Esophagus muscularis mucosa (tissue), 4 donors: ENCODE results near the gene KCNQ1.

Experiments
- CTCF ChIP-seq, 3 experiments: fragments of 200-600 bp in 2 of 3; fragments of 450-650 bp in 1 of 3; sonication (generic) in 2 of 3; IDR thresholded peaks; one replicate each; pipeline ENCODE4 v1.5.1; 2017 to 2019; ENCODE audit warnings: antibody characterized with exemption in 3 of 3, mild to moderate bottlenecking in 2 of 3, moderate library complexity in 1 of 3
- EP300 ChIP-seq: sonication (generic); formaldehyde crosslinking; IDR thresholded peaks from one replicate; pipeline ENCODE4 v1.6.1; 2017; ENCODE audit warnings: antibody characterized with exemption
- POLR2A ChIP-seq: fragments of 450-650 bp; IDR thresholded peaks from one replicate; pipeline ENCODE4 v1.6.1; 2017; ENCODE audit warnings: antibody characterized with exemption, moderate library complexity, mild to moderate bottlenecking, low read depth
- POLR2AphosphoS5 ChIP-seq, 2 donors: sonication (generic); formaldehyde crosslinking; IDR thresholded peaks; one replicate each; pipeline ENCODE4 v1.6.1; 2017; ENCODE audit warnings: antibody characterized with exemption in 2 of 2

GRCh38 chr11:2563213-2564007 lies 118.6 kb downstream of the KCNQ1 start:
- TF ChIP-seq CTCF (IDR thresholded peaks at IDR 0.05): no peak
- no peak for TF ChIP-seq POLR2A
- no peak for TF ChIP-seq EP300
- no peak for TF ChIP-seq POLR2AphosphoS5 (IDR thresholded peaks at IDR 0.05)
